NAMALWA (cell line): ENCODE results near the gene EML2.

Experiments
- DNase-seq: peaks from one replicate; pipeline ENCODE4 v3.0.0-alpha.2; 2015; ENCODE audit warnings: low spot score

Gene EML2

GRCh38 chr19:45584332-45585157, 54.7 kb downstream of the EML2 start, which contains the start of gene OPA3:
Gene OPA3, minus strand, starts transcription at chr19:45584802. Its CDS starts 38 bp downstream, at chr19:45584764.
- peak; percentile 100 for DNase-seq

DNA sequence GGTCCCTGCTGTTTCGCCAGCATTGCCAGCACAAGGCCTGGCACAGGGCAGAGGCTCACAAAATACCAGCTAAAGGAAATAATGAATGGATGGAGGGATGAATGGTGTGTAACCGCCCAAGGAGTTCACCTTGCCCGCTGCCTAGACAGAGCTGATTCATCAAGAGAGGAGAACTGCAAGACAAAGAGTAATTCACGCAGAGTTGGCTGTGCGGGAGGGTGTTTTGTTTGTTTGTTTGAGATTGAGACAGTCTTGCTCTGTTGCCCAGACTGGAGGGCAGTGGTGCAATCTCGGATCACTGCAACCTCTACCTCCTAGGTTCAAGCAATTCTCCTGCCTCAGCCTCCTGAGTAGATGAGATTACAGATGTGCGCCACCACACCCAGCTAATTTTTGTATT, 57.6 kb downstream of the EML2 start:
- no peak for DNase-seq

DNA sequence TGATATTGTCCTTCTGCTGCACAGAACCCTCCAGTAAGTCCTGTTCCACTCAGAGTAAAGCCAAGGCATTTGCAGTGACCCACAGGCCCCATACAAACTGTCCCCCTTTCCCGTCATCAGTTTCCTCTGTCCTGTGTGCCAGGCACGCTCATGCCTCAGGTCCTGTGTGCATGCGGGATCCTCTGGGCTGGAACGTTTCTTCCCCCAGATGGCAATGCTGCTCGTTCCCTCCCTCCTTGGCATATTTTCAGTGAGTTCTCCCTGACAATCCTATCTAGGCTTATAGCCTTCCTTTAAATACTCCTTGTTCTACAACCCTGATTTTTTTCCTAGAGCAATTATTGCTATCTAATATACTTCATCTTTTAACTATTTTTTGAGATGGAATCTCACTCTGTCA, 60.3 kb downstream of the EML2 start:
- DNase-seq: no peak

DNA sequence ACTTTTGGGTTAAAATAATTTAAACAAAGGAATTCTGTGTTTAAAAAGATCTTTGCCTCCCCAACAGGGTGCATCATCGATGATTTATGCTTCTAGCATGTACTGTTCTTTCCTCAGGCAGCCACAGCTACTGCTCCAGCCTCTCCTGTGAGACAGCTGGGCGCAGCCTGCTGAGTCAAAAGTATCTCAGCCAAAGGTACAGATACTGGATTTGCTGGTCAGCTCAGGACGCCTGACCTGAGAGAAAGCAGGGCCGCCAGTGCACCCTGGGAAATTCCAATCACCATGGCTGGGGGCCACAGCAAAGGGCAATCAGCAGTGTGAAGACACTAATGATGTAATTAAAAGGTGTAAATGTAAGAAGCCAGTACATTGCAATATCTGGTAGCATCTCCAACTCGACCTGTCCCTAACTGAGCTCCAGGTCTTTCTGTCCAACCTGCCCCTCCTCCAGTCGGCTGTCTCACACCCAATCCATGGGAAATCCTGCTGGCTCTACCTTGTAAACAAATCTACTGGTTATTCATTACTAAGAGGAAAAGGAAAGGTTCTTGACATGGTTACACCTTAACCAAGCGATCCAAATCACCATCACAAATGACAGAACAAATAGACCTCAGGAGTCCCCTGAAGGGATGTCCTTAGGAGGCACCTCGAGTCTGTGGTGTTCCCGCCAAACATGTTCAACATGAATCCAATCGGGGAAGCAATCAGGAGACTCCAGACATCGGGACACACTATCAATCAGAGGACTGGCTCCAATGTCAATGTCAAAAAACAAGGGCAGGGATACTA, 61.9 kb downstream of the EML2 start:
- DNase-seq: no peak

GRCh38 chr19:45576682-45577081, 62.5 kb downstream of the EML2 start:
- no peak for DNase-seq

- no peak for DNase-seq
Observed at GRCh38 chr19:45575216-45575615, 64.0 kb downstream of the EML2 start.

- no peak for DNase-seq
Observed at GRCh38 chr19:45574526-45574925, 64.7 kb downstream of the EML2 start.

GRCh38 chr19:45571457-45572220, 67.6 kb downstream of the EML2 start:
- DNase-seq: no peak

DNA sequence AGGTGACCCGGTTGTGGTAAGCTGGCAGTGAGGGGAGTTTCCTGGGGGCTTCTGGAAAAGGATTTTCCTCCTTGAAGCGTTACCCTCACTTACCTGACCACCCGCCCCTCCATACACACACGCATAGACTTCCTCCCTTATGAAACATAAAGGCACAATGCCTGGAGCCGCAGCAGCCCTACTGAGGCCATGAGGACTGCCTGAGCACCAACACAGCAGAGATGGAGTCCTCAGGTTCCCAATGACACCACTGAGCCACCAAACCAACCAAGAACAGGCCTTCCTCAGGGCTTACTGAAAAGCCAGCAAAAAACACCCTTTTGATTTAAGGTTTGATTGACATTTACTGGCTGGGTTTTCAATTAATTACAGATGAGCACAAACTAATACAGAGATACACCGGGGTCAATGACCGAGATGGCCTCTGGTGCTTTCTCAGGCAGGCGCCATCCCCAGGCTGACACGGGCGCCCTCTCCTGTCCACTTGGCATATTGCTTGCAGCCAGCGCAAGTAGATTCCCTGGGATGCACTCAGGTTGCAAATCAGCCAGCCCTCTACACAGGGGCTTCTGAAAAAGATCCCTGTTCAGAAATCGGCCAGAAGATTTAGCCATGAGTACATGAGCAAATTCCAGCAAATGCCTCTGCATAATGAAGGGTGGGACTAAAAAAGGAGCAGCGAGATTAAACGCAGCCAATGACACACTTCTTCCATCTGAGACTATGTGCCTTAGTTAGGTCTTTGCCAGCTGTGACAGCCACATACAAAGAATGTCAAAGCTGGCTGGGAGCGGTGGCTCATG, 69.4 kb downstream of the EML2 start:
- DNase-seq: peak; percentile 61

DNA sequence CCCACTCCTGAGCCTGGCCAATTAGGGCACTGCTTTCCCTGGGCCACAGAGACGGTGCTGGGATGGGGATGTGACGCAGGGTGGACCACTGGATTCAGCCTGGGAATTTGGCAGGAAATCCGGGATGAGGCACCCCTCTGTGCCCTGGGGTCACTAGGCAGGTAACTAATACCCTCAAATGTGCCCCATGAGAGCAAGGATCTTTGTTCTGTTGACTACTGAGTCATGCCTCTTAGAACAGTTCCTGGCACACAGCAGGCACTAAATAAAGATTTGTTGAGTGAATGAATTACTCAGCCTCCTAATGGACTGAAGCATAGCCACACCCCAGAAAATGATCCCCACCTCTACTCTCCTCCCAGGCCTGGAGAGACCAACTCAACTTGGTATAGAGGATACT, 70.5 kb downstream of the EML2 start:
- DNase-seq: no peak

DNA sequence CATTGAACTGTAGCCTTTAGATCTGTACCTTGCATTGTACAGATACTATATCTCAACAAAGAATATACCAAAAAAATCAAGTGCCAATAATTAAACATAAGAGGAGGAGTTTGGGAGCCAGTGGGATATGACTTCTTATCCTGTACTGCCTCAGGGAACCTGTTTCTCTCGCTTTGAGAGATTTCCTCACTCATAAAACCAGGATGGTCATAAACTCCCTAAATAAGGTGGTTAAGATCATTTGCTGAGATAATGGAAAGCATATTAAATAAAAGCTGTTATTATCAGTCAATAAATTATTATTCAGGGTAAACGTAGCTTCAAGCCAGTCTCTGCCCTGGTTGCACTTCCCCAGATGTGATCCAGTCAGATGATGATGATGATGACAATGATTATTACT, 71.6 kb downstream of the EML2 start:
- no peak for DNase-seq

DNA sequence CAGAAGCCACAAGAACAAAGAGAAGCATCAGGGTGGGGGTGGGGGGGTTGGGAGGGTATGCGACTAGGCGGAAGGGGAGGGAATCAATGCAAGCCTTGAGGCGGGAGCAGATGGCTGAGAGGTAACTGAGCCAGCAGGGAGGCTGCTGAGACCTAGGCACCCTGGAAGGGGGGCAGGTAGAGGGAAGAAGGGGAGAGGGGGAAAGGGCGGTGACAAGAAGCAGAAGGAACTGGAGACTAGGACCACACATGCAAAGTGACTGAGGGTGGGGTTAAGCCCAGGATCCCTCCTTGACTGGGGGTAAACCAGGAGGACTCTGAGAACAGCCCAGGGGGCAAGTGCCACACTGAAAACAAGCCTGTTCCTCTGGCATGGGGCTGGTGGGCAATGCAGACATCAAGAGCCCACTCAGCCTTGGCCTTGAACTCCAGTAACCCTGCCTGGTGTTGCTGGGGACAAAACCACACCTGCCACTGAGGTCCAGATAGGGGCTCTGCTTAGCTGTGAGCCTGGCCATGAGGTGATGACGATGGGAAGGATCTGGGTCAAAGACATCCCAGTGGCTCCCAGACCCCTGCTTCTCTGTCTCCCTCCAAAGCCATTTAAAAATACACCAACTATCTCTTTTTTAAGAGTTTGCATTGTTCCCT, 74.9 kb downstream of the EML2 start:
- DNase-seq: no peak

GRCh38 chr19:45560686-45561085, 78.5 kb downstream of the EML2 start:
- no peak for DNase-seq

- no peak for DNase-seq
Observed at GRCh38 chr19:45560038-45560437, 79.2 kb downstream of the EML2 start.
